HG03159 (cell line): ENCODE measurements around the gene CAMTA1.

Experiments used
- ATAC-seq: cut with Tn5 transposase; IDR thresholded peaks from one replicate; pipeline ENCODE4 v1.9.1; 2021; ENCODE audit warnings: mild to moderate bottlenecking, moderate library complexity; ENCODE audit not compliant: unreplicated experiment

CAMTA1 gene

GRCh38 chr1:7050751-7051665 is 265.8 kb downstream of the CAMTA1 start:
- ATAC-seq: no peak

GRCh38 chr1:7052701-7053100 is 267.4 kb downstream of the CAMTA1 start:
- ATAC-seq: no peak

DNA sequence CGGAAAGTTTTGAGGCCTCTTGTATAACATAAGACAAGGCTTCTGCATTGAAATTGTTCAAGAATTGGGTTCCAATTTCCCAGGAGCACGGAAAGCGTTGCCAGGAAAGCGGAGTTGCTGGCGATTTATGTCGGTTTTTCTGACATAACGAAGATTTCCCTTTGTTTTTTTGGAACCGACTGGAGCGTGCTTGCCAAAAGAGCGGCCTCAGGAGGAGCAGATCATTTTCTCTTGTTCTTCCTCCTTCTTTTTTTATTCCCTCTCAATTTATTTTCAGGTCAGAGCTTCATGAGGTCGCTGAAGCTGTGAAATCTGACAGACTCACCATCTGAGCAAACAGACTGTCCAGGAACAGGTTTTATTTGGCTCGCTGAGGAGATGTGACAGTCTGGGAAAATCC is 275.5 kb downstream of the CAMTA1 start:
- ATAC-seq: no peak

- no peak for ATAC-seq
Measured at GRCh38 chr1:7062346-7063061, 277.2 kb downstream of the CAMTA1 start.

DNA sequence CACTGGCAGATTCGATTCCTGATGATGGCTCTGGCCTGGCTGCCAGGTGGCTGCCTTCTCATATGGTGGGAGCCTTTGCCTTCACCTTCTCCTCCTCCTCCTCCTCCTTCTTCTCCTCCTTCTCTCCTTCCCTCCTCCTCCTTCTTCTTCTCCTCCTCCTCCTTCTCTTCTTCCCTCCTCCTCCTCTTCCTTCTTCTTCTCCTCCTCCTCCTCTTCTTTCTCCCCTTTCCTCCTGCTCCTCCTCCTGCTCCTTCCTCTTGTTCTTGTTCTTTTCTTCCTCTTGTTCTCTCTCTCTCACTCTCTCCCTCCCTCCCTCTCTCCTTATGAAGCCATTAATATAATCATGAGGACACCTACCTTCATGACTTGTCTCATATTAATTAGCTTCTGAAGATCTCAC is 278.7 kb downstream of the CAMTA1 start:
- no peak for ATAC-seq

GRCh38 chr1:7068552-7068951 is 283.3 kb downstream of the CAMTA1 start:
- ATAC-seq: no peak

DNA sequence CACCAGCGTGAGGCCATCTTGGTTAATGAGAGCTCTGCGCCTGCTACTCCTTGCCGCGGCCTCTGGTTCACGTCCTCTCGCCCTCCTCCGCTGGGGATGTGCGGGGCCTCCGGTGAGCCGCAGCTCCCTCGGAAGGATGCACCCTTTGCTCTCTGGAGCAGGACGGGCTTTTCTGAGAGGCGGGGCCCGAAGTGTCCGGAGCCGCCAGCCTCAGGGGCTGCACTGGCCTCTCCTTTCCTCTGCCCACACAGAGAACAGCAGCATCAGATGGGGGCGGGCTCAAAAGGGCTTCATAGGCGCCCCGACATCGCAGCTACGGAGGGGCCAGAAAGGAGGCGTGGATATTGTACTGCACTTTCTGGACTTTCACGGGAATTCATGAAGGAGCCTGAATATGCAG is 284.7 kb downstream of the CAMTA1 start:
- ATAC-seq: no peak

- no peak for ATAC-seq
Measured at GRCh38 chr1:7070389-7071029, 285.3 kb downstream of the CAMTA1 start.

DNA sequence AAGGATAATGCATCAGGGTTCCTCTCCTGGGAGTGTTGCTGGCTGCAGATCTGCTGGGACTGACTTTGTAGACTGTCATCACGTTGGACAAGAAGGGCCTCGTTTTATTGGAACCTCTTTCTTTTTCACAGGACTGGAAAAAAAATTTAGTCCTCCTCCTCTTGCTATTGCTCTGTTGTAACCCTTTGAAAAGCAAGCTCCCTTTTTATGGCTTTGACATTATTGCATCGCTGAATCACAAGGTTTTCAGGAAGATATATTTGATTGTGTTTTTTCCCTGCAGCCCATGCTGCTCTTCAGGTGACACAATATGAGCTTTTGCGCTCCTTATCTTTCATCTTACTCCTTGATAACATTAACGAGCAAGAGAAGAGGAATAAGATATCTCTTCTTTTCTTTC is 290.9 kb downstream of the CAMTA1 start:
- ATAC-seq: no peak

GRCh38 chr1:7076572-7076971 is 291.3 kb downstream of the CAMTA1 start:
- no peak for ATAC-seq

GRCh38 chr1:7077136-7077535 is 291.9 kb downstream of the CAMTA1 start:
- ATAC-seq: no peak

- no peak for ATAC-seq
Measured at GRCh38 chr1:7077970-7078369, 292.7 kb downstream of the CAMTA1 start.

DNA sequence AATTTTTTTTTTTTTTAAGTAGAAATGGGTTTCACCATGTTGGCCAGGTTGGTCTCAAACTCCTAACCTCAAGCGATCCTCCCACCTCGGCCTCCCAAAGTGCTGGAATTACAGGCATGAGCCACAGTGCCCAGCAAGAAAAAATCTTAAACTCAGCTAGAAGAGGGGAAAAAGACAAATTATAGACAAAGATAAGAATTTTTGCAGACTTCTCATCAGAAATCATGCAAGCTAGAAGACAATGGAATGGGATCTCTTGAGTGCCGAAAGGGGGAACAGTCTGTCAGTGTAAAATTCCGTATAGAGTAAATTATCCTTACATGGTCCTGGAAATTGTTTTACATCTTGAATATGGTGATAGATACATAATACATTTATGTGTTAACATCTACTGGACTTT is 294.4 kb downstream of the CAMTA1 start:
- no peak for ATAC-seq

DNA sequence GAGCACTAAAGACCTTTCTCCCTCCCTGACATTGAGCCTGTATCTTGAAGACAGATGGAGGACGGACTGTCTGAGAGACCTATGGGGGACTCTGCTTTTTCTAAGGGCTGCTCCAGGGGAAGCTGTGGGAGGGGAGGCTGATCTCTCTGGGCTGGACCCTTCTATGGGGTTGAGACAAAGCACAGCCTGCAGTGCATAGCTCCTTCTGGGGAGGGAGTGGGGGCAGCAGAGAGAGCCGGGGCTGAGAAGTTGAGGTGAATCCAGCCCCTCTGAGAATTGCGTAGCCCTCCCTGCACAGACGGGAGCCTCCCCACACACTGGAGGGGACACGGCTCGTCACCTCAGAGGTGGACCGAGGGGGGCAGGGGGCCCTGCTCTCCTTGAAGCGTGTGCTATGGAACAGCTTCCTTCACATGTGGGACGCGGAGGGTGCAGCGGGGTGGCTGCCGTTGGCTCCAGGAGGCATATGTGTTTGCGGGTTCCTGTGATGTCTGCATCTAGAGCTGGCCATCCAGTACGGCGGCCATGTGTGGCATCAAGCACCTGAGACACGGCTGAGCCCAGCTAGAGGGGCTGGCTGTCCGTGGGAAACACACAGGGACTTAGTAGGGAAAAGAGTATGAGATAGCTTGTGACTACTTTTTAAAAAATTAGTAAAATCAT is 299.1 kb downstream of the CAMTA1 start:
- ATAC-seq: no peak

DNA sequence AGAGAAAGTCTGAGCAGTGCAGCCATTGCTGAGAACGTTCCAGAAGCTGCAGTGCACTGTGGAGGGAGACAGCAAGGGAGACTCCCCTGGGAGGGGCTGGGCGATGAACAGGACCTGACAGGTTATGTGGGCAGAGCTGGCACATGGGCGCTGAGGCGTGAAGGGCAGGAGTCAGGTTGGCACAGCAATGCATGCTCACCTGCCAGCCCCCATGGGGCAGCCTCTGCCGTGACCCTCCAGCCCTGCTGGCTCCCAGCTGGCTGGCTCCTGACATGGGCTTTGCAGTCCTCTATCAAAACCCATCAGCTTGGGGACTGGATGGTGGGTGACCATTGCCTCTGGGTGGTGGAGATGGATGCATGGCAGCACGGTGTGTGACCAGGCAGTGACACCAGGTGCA is 300.3 kb downstream of the CAMTA1 start:
- no peak for ATAC-seq

- no peak for ATAC-seq
Measured at GRCh38 chr1:7086106-7086505, 300.9 kb downstream of the CAMTA1 start.

DNA sequence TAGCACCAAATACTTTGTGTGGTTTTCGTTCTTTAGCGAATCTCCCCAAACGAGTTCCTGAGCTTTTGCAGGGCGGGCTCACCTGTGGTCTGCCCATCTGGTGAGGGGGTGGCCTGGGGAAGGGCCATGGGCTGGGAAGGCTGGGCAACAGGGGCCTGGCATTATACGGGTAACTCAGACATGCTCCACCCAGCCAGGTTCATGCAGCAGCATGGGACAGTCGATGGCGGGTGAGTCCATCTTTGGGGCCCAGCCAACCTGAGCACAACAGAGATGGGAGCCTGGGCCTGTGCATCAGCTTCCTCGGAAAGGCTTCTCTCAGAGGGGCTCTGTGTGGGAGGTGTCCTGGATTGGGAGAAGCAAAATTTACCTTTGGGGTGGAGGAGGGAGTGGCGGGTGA is 302.6 kb downstream of the CAMTA1 start:
- no peak for ATAC-seq

GRCh38 chr1:7089497-7089896 is 304.2 kb downstream of the CAMTA1 start:
- ATAC-seq: no peak

- ATAC-seq: no peak
Measured at GRCh38 chr1:7093297-7093696, 308.0 kb downstream of the CAMTA1 start.

DNA sequence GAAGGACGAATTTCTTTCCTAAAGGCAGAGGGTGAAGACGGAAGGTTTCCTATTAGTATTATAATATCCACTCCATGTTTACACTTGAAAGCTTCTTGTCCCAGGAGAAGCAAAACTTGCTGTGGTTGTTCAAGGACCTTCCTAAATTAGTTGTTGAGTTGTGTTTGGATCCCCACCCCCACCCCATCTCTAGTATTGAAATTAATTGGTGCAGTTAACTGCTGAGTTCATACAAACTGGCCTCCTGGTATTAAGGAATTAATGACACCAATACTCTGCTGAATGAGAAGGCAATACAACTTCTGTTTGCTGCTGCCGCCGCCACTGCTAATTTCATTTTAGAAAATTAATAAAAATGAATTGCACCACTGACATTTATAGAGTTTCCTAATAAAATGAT is 308.8 kb downstream of the CAMTA1 start:
- no peak for ATAC-seq

DNA sequence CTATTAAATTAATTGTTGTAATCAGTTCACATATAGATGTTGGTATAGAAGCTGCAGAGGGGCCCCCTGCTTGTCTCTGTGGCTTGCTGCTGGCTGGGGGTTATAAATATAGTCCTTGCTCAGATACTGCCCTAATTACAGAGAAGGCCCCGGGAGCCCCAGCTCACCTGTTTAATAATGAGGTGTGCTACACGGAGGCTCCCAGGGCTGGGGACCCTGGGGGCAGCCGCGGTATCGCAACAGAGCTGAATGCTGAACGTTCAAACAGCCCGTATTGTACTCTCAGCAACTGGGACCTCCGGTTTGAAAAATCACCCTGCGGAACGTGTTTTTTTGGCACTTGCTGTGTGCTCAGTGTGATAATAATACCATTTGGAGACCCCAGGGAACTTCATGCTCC is 309.3 kb downstream of the CAMTA1 start:
- ATAC-seq: no peak
